ENCODE results near the gene MARCHF7.

- TF ChIP-seq POLR2AphosphoS5 (IDR thresholded peaks at IDR 0.05; ENCODE audit: low read depth, low read length): no peak
- TF ChIP-seq POLR2A (IDR thresholded peaks at IDR 0.05; ENCODE audit: low read depth, low read length): no peak
Measured at GRCh38 chr2:159703491-159703890, 8.8 kb upstream of the MARCHF7 start.
